GM19351 (cell line): ENCODE data around the gene RXRA.

ENCODE experiments used
- ATAC-seq: cut with Tn5 transposase; IDR thresholded peaks from one replicate; pipeline ENCODE4 v1.9.1; 2021; ENCODE audit warnings: mild to moderate bottlenecking, moderate library complexity; ENCODE audit not compliant: unreplicated experiment

Gene RXRA

GRCh38 chr9:134427153-134427782 is 101.0 kb downstream of the RXRA start:
- ATAC-seq, result no peak

- ATAC-seq, result no peak
Measured at GRCh38 chr9:134428559-134428958, 102.3 kb downstream of the RXRA start.

DNA sequence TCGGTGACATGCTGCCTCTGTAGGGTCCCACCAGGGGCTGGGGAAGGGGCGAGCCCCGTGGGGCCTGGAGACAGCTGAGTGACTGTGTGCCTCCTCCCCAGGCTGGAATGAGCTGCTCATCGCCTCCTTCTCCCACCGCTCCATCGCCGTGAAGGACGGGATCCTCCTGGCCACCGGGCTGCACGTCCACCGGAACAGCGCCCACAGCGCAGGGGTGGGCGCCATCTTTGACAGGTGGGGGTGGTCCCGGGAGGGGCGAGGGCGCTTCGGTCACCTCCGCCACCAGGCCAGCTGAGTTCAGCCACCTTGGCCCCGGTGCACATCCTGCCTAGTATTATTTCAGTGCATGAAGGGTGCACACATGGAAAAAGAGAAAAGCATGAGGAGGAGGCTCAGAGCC is 102.8 kb downstream of the RXRA start:
- no peak for ATAC-seq

- no peak for ATAC-seq
Measured at GRCh38 chr9:134429481-134429880, 103.2 kb downstream of the RXRA start.

- no peak for ATAC-seq
Measured at GRCh38 chr9:134431095-134431494, 104.8 kb downstream of the RXRA start.

DNA sequence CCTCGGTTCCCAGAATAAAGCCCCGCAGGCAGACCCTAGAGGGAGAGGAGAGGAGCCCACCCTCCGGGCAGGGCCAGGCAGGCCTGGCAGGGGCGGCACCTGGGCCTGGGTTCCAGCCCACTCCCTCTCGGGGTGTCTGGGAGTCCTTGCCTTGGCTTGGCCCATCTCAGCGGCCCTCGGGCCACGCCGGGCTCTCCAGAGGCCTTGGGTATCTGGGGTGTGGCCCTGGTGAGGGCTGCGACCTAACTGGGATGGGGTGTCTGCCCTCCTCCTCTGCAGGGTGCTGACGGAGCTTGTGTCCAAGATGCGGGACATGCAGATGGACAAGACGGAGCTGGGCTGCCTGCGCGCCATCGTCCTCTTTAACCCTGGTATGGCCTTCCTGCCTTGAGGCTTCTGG is 105.4 kb downstream of the RXRA start:
- ATAC-seq, result no peak

DNA sequence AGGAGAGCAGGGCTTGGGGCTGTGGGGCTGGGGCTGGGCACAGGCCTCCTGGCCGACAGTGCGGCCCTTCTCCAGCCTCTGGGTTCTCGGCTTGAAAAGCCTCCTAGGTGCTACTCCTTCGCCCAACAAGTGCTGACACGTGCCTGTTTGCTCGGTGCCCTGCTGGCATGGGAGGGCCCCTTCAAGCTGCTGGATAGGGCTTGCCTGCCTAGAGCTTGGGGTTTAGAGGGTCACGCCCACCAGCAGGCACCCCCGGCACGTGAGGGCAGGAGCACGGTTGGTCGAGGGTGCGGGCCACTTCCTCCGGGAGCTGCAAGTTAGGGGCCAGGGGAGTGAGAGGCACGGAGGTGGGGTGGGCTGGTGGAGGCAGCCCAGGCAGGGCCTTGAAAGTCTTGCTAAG is 106.2 kb downstream of the RXRA start:
- no peak for ATAC-seq

- no peak for ATAC-seq
Measured at GRCh38 chr9:134433101-134433500, 106.8 kb downstream of the RXRA start.

- ATAC-seq, result no peak
Measured at GRCh38 chr9:134433909-134434882, 107.9 kb downstream of the RXRA start.

- ATAC-seq, result no peak
Measured at GRCh38 chr9:134434894-134435506, 108.7 kb downstream of the RXRA start.

GRCh38 chr9:134435550-134436378 is 109.5 kb downstream of the RXRA start:
- ATAC-seq, result no peak

- no peak for ATAC-seq
Measured at GRCh38 chr9:134436379-134436762, 110.1 kb downstream of the RXRA start.

GRCh38 chr9:134436911-134437310 is 110.7 kb downstream of the RXRA start:
- no peak for ATAC-seq

- no peak for ATAC-seq
Measured at GRCh38 chr9:134437403-134438194, 111.3 kb downstream of the RXRA start.

GRCh38 chr9:134438195-134438788 is 112.0 kb downstream of the RXRA start:
- no peak for ATAC-seq

- ATAC-seq, result no peak
Measured at GRCh38 chr9:134439368-134439784, 113.1 kb downstream of the RXRA start.

DNA sequence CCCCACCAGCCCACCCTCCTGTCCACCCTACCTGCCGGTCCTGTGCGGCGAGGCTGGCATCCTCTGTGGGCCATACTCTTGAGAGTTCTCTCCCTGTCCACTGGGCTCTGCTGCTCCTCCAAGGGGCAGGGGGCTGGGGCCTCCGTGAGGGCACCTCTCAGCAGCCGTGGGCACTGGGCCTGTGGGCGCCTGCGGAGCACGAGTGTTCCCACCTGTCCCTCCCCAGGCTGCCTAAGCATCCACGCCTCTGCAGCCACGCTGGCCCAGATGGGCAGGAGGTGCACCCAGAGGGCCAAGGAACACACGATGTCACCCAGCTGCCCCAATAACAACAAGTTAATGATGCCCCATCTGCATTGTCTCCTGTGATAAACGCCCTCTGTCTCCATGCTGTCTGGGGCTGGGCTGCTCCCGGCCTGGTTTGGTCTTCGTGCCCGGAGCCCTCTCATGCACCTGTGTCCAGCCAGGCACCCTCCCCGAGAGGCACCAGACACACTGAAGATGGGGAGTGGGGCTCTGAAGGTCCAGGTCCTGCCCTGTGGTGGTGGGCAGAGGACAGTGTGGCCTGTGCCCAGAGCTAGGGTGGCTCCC is 114.5 kb downstream of the RXRA start:
- ATAC-seq, result no peak

GRCh38 chr9:134441227-134442084 is 115.2 kb downstream of the RXRA start:
- ATAC-seq, result no peak
